Measurements from ENCODE around the gene BICRA.
"Not testable (repeated sequence)": the region's sequence is repeated elsewhere in the genome, so short reads cannot be mapped to it uniquely, and the experiment has no call there.

The BICRA gene

GRCh38 chr19:47631681-47632446, 22.9 kb downstream of the BICRA start:
- peak; percentile 53 for DNase-seq (ENCODE audit: low read depth)

- DNase-seq (ENCODE audit: low read depth) = no peak
Observed at GRCh38 chr19:47633517-47633916, 24.6 kb downstream of the BICRA start.

- DNase-seq (ENCODE audit: low read depth) = no peak
Observed at GRCh38 chr19:47633996-47634395, 25.1 kb downstream of the BICRA start.

- not testable (repeated sequence) for DNase-seq (ENCODE audit: low read depth)
Observed at GRCh38 chr19:47635152-47635754, 26.3 kb downstream of the BICRA start.

GRCh38 chr19:47637550-47637949, 28.6 kb downstream of the BICRA start:
- peak; percentile 84 for DNase-seq (ENCODE audit: low read depth)

- DNase-seq (ENCODE audit: low read depth) = peak; percentile 66
Observed at GRCh38 chr19:47641891-47642485, 33.1 kb downstream of the BICRA start.

GRCh38 chr19:47643281-47643680, 34.3 kb downstream of the BICRA start:
- DNase-seq (ENCODE audit: low read depth) = no peak

- no peak for DNase-seq (ENCODE audit: low read depth)
Observed at GRCh38 chr19:47644199-47644598, 35.3 kb downstream of the BICRA start.

- no peak for DNase-seq (ENCODE audit: low read depth)
Observed at GRCh38 chr19:47644743-47645482, 36.0 kb downstream of the BICRA start.

GRCh38 chr19:47646924-47647323, 38.0 kb downstream of the BICRA start:
- DNase-seq (ENCODE audit: low read depth) = no peak

- no peak for DNase-seq (ENCODE audit: low read depth)
Observed at GRCh38 chr19:47649588-47649987, 40.7 kb downstream of the BICRA start.

GRCh38 chr19:47650700-47651099, 41.8 kb downstream of the BICRA start:
- no peak for DNase-seq (ENCODE audit: low read depth)

- no peak for DNase-seq (ENCODE audit: low read depth)
Observed at GRCh38 chr19:47651132-47651531, 42.2 kb downstream of the BICRA start.

GRCh38 chr19:47651691-47652090, 42.8 kb downstream of the BICRA start:
- DNase-seq (ENCODE audit: low read depth) = no peak

- no peak for DNase-seq (ENCODE audit: low read depth)
Observed at GRCh38 chr19:47652285-47652684, 43.4 kb downstream of the BICRA start.

- no peak for DNase-seq (ENCODE audit: low read depth)
Observed at GRCh38 chr19:47653856-47654255, 44.9 kb downstream of the BICRA start.

- no peak for DNase-seq (ENCODE audit: low read depth)
Observed at GRCh38 chr19:47657719-47658118, 48.8 kb downstream of the BICRA start.

GRCh38 chr19:47658431-47659348, 49.8 kb downstream of the BICRA start:
- DNase-seq (ENCODE audit: low read depth) = no peak

GRCh38 chr19:47660435-47660832, 51.5 kb downstream of the BICRA start:
- no peak for DNase-seq (ENCODE audit: low read depth)

GRCh38 chr19:47661161-47661560, 52.2 kb downstream of the BICRA start:
- no peak for DNase-seq (ENCODE audit: low read depth)

GRCh38 chr19:47661611-47662010, 52.7 kb downstream of the BICRA start:
- DNase-seq (ENCODE audit: low read depth) = no peak
